ENCODE measurements around the gene KCNQ2. TPM values are rescaled to one million over a fixed set of nuclear protein-coding genes. Genes with fewer than 3 reads are reported as not detected.

Gene KCNQ2
- total and polyA plus RNA-seq, 3 donors from 2014 or later, result 36.2 to 60.9 (median 49.2) TPM

- no peak for DNase-seq
- intact Hi-C loops (cut with DNase I; ENCODE audit: low total_unique reads), result no loop called here
- H3K9me3 ChIP-seq, result no peaks in the 10 kb centered on the region
- H3K36me3 ChIP-seq (ENCODE audit: low read depth, missing control alignments), result no peaks in the 10 kb centered on the region
- TF ChIP-seq POLR2A (IDR thresholded peaks at IDR 0.05) (no peak), CTCF (IDR thresholded peaks at IDR 0.05) (no peak)
- H3K27ac ChIP-seq, result no peak overlapping the region
- H3K4me1 ChIP-seq, result no peaks in the 10 kb centered on the region
- WGBS, 2 donors, result 87 to 92% methylated on average over 5 to 14 of the region's 14 CpGs
- H3K27me3 ChIP-seq, result no peaks in the 10 kb centered on the region
- no peak overlapping the region for H3K4me3 ChIP-seq
Observed at GRCh38 chr20:63430891-63431290, 41.6 kb downstream of the KCNQ2 start.

GRCh38 chr20:63429992-63430391 lies 42.5 kb downstream of the KCNQ2 start:
- Histone ChIP-seq H3K4me1 (no peaks in the 10 kb centered on the region), H3K4me3 (no peak overlapping the region), H3K9me3 (no peaks in the 10 kb centered on the region), H3K36me3 (ENCODE audit: low read depth, missing control alignments) (no peaks in the 10 kb centered on the region), H3K27me3 (no peaks in the 10 kb centered on the region), H3K27ac (no peak overlapping the region)
- WGBS, 2 donors, result 89 to 100% methylated on average over 9 to 15 of the region's 15 CpGs
- TF ChIP-seq POLR2A (IDR thresholded peaks at IDR 0.05) (no peak), CTCF (IDR thresholded peaks at IDR 0.05) (no peak)
- intact Hi-C loops (cut with DNase I; ENCODE audit: low total_unique reads), result no loop called here
- no peak for DNase-seq

- H3K27me3 ChIP-seq, result no peaks in the 10 kb centered on the region
- no peak overlapping the region for H3K27ac ChIP-seq
- intact Hi-C loops (cut with DNase I; ENCODE audit: low total_unique reads), result no loop called here
- H3K4me1 ChIP-seq, result no peaks in the 10 kb centered on the region
- H3K36me3 ChIP-seq (ENCODE audit: low read depth, missing control alignments), result no peaks in the 10 kb centered on the region
- WGBS, 2 donors, result 76 to 78% methylated on average over 20 of the region's 20 CpGs
- no peak for DNase-seq
- H3K9me3 ChIP-seq, result no peaks in the 10 kb centered on the region
- TF ChIP-seq CTCF (IDR thresholded peaks at IDR 0.05) (no peak), POLR2A (IDR thresholded peaks at IDR 0.05) (no peak)
- no peak overlapping the region for H3K4me3 ChIP-seq
Observed at GRCh38 chr20:63428906-63429575, 43.4 kb downstream of the KCNQ2 start.

GRCh38 chr20:63427724-63428330 lies 44.6 kb downstream of the KCNQ2 start:
- Histone ChIP-seq H3K4me1 (no peaks in the 10 kb centered on the region), H3K27ac (no peak overlapping the region), H3K36me3 (ENCODE audit: low read depth, missing control alignments) (no peaks in the 10 kb centered on the region), H3K9me3 (no peaks in the 10 kb centered on the region), H3K27me3 (no peaks in the 10 kb centered on the region), H3K4me3 (no peak overlapping the region)
- 85 to 93% methylated on average over 20 to 27 of the region's 27 CpGs for WGBS, 2 donors
- DNase-seq, result no peak
- intact Hi-C loops (cut with DNase I; ENCODE audit: low total_unique reads), result no loop called here
- TF ChIP-seq POLR2A (IDR thresholded peaks at IDR 0.05) (no peak), CTCF (IDR thresholded peaks at IDR 0.05) (no peak)

- no peak for DNase-seq
- H3K27me3 ChIP-seq, result no peaks in the 10 kb centered on the region
- H3K36me3 ChIP-seq (ENCODE audit: low read depth, missing control alignments), result no peaks in the 10 kb centered on the region
- intact Hi-C loops (cut with DNase I; ENCODE audit: low total_unique reads), result no loop called here
- WGBS, 2 donors, result 90 to 93% methylated on average over 14 to 16 of the region's 16 CpGs
- H3K27ac ChIP-seq, result no peak overlapping the region
- H3K4me3 ChIP-seq, result no peak overlapping the region
- H3K9me3 ChIP-seq, result no peaks in the 10 kb centered on the region
- H3K4me1 ChIP-seq, result no peaks in the 10 kb centered on the region
- TF ChIP-seq CTCF (IDR thresholded peaks at IDR 0.05) (no peak), POLR2A (IDR thresholded peaks at IDR 0.05) (no peak)
Observed at GRCh38 chr20:63427206-63427605, 45.2 kb downstream of the KCNQ2 start.

Data from testis (tissue), 3 donors.